ENCODE data around the gene SYNM.

DNA sequence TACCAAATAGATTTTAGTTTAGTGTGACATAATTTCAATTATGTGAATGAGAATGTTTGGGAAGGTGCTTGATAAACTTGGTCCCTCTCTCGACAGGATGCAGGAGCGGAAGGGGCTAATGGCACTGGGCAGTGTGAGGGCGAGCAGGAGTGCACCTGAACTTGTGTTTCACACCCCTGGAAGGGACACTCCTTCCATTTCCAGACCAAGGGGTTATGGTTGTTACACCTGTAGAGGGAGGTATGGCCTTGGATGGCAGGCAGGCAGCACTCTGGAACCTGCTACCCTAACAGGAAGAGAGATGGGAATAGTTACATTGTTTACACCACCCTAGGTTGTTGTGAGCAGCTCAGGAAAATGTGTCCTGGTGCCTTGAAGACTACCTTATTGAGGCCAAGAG is 22.1 kb downstream of the SYNM start:
- TF ChIP-seq, protein P1, sequence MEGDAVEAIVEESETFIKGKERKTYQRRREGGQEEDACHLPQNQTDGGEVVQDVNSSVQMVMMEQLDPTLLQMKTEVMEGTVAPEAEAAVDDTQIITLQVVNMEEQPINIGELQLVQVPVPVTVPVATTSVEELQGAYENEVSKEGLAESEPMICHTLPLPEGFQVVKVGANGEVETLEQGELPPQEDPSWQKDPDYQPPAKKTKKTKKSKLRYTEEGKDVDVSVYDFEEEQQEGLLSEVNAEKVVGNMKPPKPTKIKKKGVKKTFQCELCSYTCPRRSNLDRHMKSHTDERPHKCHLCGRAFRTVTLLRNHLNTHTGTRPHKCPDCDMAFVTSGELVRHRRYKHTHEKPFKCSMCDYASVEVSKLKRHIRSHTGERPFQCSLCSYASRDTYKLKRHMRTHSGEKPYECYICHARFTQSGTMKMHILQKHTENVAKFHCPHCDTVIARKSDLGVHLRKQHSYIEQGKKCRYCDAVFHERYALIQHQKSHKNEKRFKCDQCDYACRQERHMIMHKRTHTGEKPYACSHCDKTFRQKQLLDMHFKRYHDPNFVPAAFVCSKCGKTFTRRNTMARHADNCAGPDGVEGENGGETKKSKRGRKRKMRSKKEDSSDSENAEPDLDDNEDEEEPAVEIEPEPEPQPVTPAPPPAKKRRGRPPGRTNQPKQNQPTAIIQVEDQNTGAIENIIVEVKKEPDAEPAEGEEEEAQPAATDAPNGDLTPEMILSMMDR (IDR thresholded peaks at IDR 0.05): no peak
- no peak for TF ChIP-seq POLR2AphosphoS5 (IDR thresholded peaks at IDR 0.05)
- no peak for TF ChIP-seq EP300 (IDR thresholded peaks at IDR 0.05; ENCODE audit: low read depth)
- TF ChIP-seq POLR2A (IDR thresholded peaks at IDR 0.05): no peak
